ENCODE data around the gene CNNM3. TPM values are rescaled to one million over a fixed set of nuclear protein-coding genes. Genes with fewer than 3 reads are reported as not detected.

The CNNM3 gene
- total and polyA plus RNA-seq, 4 donors, result 10.0 to 19.8 (median 16.1) TPM

DNA sequence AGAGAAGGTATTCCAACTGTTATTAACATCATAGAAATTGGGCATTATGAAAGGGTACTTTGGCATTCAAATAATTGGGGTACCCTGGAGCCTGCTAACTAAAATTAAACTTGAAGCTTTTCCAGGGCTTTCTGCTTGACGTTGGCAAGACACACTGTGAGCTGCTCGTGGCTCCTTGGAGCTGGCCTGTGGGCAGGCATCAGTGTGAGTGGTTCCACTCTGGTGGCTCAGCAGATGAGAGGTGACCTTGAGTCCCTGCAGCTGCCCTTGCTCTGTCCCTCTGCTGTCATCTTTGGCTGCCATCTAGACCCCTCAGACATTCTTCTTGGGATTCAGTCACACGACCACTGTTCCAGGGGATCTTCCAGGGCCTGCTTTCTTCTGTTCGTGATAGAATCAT is 6.7 kb downstream of the CNNM3 start:
- peaks cover 8 to 24% (median 18%) of the 10 kb centered on the region in 4 donors for H3K36me3 ChIP-seq (ENCODE audit: control insufficient read depth in 4 of 4, insufficient read depth in 3 of 4, low read depth in 1 of 4, low read length in 3 of 4)
- H3K27me3 ChIP-seq (ENCODE audit: control insufficient read depth in 4 of 4, insufficient read depth in 4 of 4, low read length in 3 of 4), result no peaks in the 10 kb centered on the region
- TF ChIP-seq HNF4G (IDR thresholded peaks at IDR 0.05), result no peak
- no peak for TF ChIP-seq EGR1 (IDR thresholded peaks at IDR 0.05; ENCODE audit: low read depth in 2 of 2)
- TF ChIP-seq RXRA (IDR thresholded peaks at IDR 0.05), result no peak
- no peak for TF ChIP-seq YY1 (IDR thresholded peaks at IDR 0.05)
- no peak for TF ChIP-seq HNF4A (conservative IDR thresholded peaks at IDR 0.05)
- TF ChIP-seq, protein P1, sequence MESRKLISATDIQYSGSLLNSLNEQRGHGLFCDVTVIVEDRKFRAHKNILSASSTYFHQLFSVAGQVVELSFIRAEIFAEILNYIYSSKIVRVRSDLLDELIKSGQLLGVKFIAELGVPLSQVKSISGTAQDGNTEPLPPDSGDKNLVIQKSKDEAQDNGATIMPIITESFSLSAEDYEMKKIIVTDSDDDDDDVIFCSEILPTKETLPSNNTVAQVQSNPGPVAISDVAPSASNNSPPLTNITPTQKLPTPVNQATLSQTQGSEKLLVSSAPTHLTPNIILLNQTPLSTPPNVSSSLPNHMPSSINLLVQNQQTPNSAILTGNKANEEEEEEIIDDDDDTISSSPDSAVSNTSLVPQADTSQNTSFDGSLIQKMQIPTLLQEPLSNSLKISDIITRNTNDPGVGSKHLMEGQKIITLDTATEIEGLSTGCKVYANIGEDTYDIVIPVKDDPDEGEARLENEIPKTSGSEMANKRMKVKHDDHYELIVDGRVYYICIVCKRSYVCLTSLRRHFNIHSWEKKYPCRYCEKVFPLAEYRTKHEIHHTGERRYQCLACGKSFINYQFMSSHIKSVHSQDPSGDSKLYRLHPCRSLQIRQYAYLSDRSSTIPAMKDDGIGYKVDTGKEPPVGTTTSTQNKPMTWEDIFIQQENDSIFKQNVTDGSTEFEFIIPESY (IDR thresholded peaks at IDR 0.05), result no peak
- TF ChIP-seq JUND (IDR thresholded peaks at IDR 0.05), result no peak
- no peak for TF ChIP-seq GABPA (IDR thresholded peaks at IDR 0.05 in 1 of 2, conservative IDR thresholded peaks at IDR 0.05 in 1 of 2)
- TF ChIP-seq FOXA2 (IDR thresholded peaks at IDR 0.05), result no peak
- no peak overlapping the region for H3K4me3 ChIP-seq (ENCODE audit: low read depth in 1 of 3, low read length in 3 of 3)
- 86% methylated on average over 4 of the region's 4 CpGs for WGBS
- no peak overlapping the region for H3K9ac ChIP-seq (ENCODE audit: low read depth in 1 of 2, low read length in 2 of 2)
- H3K27ac ChIP-seq (ENCODE audit: low read depth in 1 of 2, low read length in 2 of 2), result no peak overlapping the region
- H3K9me3 ChIP-seq (ENCODE audit: control insufficient read depth in 4 of 4, low read length in 3 of 4), result no peaks in the 10 kb centered on the region
- DNase-seq (ENCODE audit: low spot score), result no peak
- peaks cover 21 to 55% (median 48%) of the 10 kb centered on the region in 4 donors for H3K4me1 ChIP-seq (ENCODE audit: control insufficient read depth in 4 of 4, insufficient read depth in 4 of 4, low read length in 3 of 4)

DNA sequence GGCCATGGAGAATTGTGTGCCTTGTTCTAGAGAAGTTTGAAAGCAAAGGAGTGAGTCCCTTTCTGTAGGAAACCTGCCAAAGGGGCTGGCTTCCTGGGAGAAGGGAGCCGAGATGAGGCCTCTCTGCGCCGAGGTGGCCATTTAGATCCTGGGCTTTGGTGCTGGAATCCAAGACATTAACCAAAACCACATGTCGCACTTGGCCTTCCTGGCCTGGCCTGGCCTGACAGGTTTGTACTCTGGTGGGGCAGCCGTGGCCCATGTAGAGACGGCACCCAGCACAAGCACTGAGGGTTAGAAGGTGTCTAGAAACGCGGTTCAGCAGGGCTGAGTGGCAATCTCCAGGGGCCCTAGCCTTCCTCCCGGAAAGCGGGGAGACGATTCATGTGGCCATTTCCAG is 7.1 kb downstream of the CNNM3 start:
- Histone ChIP-seq H3K9ac (ENCODE audit: low read depth in 1 of 2, low read length in 2 of 2) (no peak overlapping the region), H3K27ac (ENCODE audit: low read depth in 1 of 2, low read length in 2 of 2) (no peak overlapping the region), H3K27me3 (ENCODE audit: control insufficient read depth in 4 of 4, insufficient read depth in 4 of 4, low read length in 3 of 4) (no peaks in the 10 kb centered on the region), H3K4me3 (ENCODE audit: low read depth in 1 of 3, low read length in 3 of 3) (no peak overlapping the region), H3K9me3 (ENCODE audit: control insufficient read depth in 4 of 4, low read length in 3 of 4) (no peaks in the 10 kb centered on the region), H3K4me1 (ENCODE audit: control insufficient read depth in 4 of 4, insufficient read depth in 4 of 4, low read length in 3 of 4) (peaks cover 21 to 52% (median 44%) of the 10 kb centered on the region in 4 donors), H3K36me3 (ENCODE audit: control insufficient read depth in 4 of 4, insufficient read depth in 3 of 4, low read depth in 1 of 4, low read length in 3 of 4) (peaks cover 12 to 28% (median 20%) of the 10 kb centered on the region in 4 donors)
- TF ChIP-seq, protein P2, sequence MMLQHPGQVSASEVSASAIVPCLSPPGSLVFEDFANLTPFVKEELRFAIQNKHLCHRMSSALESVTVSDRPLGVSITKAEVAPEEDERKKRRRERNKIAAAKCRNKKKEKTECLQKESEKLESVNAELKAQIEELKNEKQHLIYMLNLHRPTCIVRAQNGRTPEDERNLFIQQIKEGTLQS (IDR thresholded peaks at IDR 0.05), result no peak
- TF ChIP-seq YY1 (IDR thresholded peaks at IDR 0.05) (no peak), FOXA1 (IDR thresholded peaks at IDR 0.05) (no peak), FOXA2 (IDR thresholded peaks at IDR 0.05) (no peak)
- DNase-seq (ENCODE audit: low spot score), result no peak
- 90% methylated on average over 11 of the region's 11 CpGs for WGBS

DNA sequence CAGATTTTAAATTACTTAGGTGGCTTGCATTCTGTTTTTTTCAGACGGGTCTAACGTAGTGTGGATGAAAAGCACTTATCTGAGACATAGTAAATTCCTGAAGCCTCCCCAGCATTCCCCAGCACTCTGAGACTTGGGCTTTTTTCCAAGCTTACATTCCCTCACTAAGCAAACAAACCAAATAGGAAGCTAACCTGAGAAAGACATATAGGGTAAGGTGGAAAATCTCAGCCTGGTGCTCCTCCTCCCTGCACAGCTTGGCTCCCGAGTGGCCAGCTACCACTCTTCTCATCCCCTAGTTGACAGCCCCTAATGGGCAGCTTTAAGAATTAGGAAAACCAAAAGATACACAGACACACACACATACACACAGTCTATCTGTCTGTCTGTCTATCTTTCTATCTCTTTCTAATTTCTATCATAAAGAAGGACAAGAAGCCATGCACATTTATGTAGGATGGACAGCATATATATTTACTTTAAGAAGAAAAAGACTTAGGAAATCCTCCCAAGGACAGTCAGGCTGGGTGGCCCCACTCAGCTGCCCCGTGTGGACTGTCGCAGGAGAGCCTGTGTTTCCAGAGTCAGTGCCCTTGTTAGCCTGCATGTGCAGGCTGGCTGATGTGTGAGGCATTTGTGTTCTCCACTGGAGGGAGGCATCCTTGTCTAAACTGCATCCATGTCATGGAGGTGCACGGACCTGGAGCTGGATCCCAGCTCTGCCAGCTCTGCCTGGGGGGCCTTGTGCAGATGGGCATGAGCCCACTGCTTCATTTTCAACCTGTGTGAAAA is 8.2 kb downstream of the CNNM3 start:
- WGBS, result 72% methylated on average over 6 of the region's 6 CpGs
- H3K9me3 ChIP-seq (ENCODE audit: control insufficient read depth in 4 of 4, low read length in 3 of 4), result no peaks in the 10 kb centered on the region
- no peak overlapping the region for H3K9ac ChIP-seq (ENCODE audit: low read depth in 1 of 2, low read length in 2 of 2)
- no peak overlapping the region for H3K4me3 ChIP-seq (ENCODE audit: low read depth in 1 of 3, low read length in 3 of 3)
- TF ChIP-seq FOXA1 (IDR thresholded peaks at IDR 0.05) (no peak), TAF1 (conservative IDR thresholded peaks at IDR 0.05) (no peak), GABPA (IDR thresholded peaks at IDR 0.05 in 1 of 2, conservative IDR thresholded peaks at IDR 0.05 in 1 of 2) (no peak), NR2F2 (IDR thresholded peaks at IDR 0.05) (no peak), HNF4G (IDR thresholded peaks at IDR 0.05) (no peak), SP1 (IDR thresholded peaks at IDR 0.05) (no peak), JUND (IDR thresholded peaks at IDR 0.05) (no peak), YY1 (IDR thresholded peaks at IDR 0.05) (no peak), EGR1 (IDR thresholded peaks at IDR 0.05; ENCODE audit: low read depth in 2 of 2) (no peak), FOXA2 (IDR thresholded peaks at IDR 0.05) (no peak), RXRA (IDR thresholded peaks at IDR 0.05) (no peak), RAD21 (IDR thresholded peaks at IDR 0.05) (no peak), HNF4A (conservative IDR thresholded peaks at IDR 0.05) (no peak)
- TF ChIP-seq, protein P3, sequence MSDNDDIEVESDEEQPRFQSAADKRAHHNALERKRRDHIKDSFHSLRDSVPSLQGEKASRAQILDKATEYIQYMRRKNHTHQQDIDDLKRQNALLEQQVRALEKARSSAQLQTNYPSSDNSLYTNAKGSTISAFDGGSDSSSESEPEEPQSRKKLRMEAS (IDR thresholded peaks at IDR 0.05), result no peak
- TF ChIP-seq, protein P1 (IDR thresholded peaks at IDR 0.05), result no peak
- TF ChIP-seq, protein P2 (IDR thresholded peaks at IDR 0.05), result no peak
- H3K4me1 ChIP-seq (ENCODE audit: control insufficient read depth in 4 of 4, insufficient read depth in 4 of 4, low read length in 3 of 4), result peaks cover 16 to 42% (median 34%) of the 10 kb centered on the region in 4 donors
- H3K27me3 ChIP-seq (ENCODE audit: control insufficient read depth in 4 of 4, insufficient read depth in 4 of 4, low read length in 3 of 4), result no peaks in the 10 kb centered on the region
- no peak for DNase-seq (ENCODE audit: low spot score)
- peaks cover 19 to 35% (median 27%) of the 10 kb centered on the region in 4 donors for H3K36me3 ChIP-seq (ENCODE audit: control insufficient read depth in 4 of 4, insufficient read depth in 3 of 4, low read depth in 1 of 4, low read length in 3 of 4)
- H3K27ac ChIP-seq (ENCODE audit: low read depth in 1 of 2, low read length in 2 of 2), result no peak overlapping the region

Measured in liver (tissue), 9 donors.